ENCODE results near the gene ABR.

ABR gene

DNA sequence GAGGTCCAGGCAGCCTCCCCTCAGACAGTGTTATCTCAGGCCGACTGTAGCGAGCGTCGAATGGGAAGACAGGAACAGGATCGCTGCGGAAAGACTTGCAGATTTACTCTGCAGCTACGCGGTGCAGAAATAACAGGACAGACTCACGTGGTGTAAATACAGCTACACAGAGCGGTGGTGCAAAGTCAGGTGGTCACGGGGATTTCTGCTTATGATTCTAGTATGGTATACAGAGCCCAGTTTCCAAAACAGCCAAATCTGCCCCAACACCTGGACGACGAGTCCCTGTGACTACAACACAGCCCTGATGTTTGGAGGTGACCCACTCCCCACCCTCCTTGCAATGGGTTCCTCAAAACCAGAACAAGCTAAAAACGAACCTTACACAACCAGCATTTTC lies 40.6 kb upstream of the ABR start:
- H3K27me3 ChIP-seq (ENCODE audit: control insufficient read depth, insufficient read depth, low read length), result no peaks in the 10 kb centered on the region; the same call in 1 of the 2 replicates
- no peaks in the 10 kb centered on the region for H3K9me3 ChIP-seq (ENCODE audit: control insufficient read depth, insufficient read depth, low read length)
- no peak overlapping the region for H3K27ac ChIP-seq (ENCODE audit: low read depth, low read length)
- no peaks in the 10 kb centered on the region for H3K4me1 ChIP-seq (ENCODE audit: control insufficient read depth, insufficient read depth, low read length)
- H3K4me3 ChIP-seq (ENCODE audit: low read depth, low read length), result no peak overlapping the region
- no peak overlapping the region for H3K9ac ChIP-seq (ENCODE audit: low read depth, low read length)
- H3K36me3 ChIP-seq (ENCODE audit: control insufficient read depth, insufficient read depth, low read length), result no peaks in the 10 kb centered on the region

- H3K27ac ChIP-seq (ENCODE audit: low read depth, low read length), result no peak overlapping the region
- no peaks in the 10 kb centered on the region for H3K4me1 ChIP-seq (ENCODE audit: control insufficient read depth, insufficient read depth, low read length)
- no peak overlapping the region for H3K9ac ChIP-seq (ENCODE audit: low read depth, low read length)
- H3K27me3 ChIP-seq (ENCODE audit: control insufficient read depth, insufficient read depth, low read length), result no peaks in the 10 kb centered on the region
- no peaks in the 10 kb centered on the region for H3K36me3 ChIP-seq (ENCODE audit: control insufficient read depth, insufficient read depth, low read length)
- H3K9me3 ChIP-seq (ENCODE audit: control insufficient read depth, insufficient read depth, low read length), result no peaks in the 10 kb centered on the region
- H3K4me3 ChIP-seq (ENCODE audit: low read depth, low read length), result no peak overlapping the region
Observed at GRCh38 chr17:1217089-1217385, 37.3 kb upstream of the ABR start.

DNA sequence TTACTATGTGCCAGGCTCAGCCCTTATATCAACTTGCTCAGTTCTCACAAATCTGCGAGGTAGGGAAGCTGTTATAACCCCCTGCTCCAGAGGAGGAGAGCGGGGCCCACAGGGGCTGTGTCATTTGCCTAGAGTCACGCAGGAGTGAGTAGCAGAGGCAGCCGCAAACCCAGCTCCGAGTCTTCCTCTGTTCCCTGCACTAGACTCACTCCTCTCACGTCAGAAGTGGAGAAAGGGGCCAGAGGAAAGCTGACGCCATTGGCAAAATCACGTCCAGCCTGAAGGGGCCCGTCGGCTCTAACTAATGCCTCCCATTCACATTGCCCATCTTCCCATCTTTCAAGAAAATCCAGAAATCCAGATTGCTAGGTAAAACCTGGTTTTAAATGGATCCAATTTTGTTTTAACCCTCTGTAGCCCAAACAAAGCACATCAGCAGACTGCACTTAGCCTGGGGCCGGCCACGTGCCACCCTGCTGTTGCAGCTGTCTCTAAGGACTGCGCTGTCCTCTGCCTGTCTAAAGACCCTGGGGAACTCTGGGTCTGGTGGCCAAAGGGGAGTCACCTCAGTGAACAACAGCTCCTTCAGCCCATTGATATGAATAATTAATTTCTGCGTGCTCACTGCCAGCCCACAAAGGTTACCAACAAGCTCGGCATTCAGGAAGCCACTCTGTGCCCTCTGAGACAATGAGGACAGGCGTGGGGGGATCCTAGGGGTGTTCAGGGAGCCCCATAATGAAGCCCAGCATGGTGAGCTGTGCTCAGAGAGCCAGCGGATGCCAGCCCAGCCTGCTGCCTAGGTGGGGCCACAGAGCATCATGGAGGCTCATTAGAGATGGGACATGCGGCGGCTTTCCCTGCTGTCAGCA lies 36.7 kb upstream of the ABR start:
- no peak overlapping the region for H3K4me3 ChIP-seq (ENCODE audit: low read depth, low read length)
- no peak overlapping the region for H3K27ac ChIP-seq (ENCODE audit: low read depth, low read length)
- H3K4me1 ChIP-seq (ENCODE audit: control insufficient read depth, insufficient read depth, low read length), result no peaks in the 10 kb centered on the region
- H3K9ac ChIP-seq (ENCODE audit: low read depth, low read length), result no peak overlapping the region
- no peaks in the 10 kb centered on the region for H3K27me3 ChIP-seq (ENCODE audit: control insufficient read depth, insufficient read depth, low read length)
- H3K36me3 ChIP-seq (ENCODE audit: control insufficient read depth, insufficient read depth, low read length), result no peaks in the 10 kb centered on the region
- H3K9me3 ChIP-seq (ENCODE audit: control insufficient read depth, insufficient read depth, low read length), result no peaks in the 10 kb centered on the region

- H3K9ac ChIP-seq (ENCODE audit: low read depth, low read length), result no peak overlapping the region
- no peak overlapping the region for H3K4me3 ChIP-seq (ENCODE audit: low read depth, low read length)
- no peaks in the 10 kb centered on the region for H3K9me3 ChIP-seq (ENCODE audit: control insufficient read depth, insufficient read depth, low read length)
- H3K27ac ChIP-seq (ENCODE audit: low read depth, low read length), result no peak overlapping the region
- no peaks in the 10 kb centered on the region for H3K27me3 ChIP-seq (ENCODE audit: control insufficient read depth, insufficient read depth, low read length)
- H3K4me1 ChIP-seq (ENCODE audit: control insufficient read depth, insufficient read depth, low read length), result no peaks in the 10 kb centered on the region
- no peaks in the 10 kb centered on the region for H3K36me3 ChIP-seq (ENCODE audit: control insufficient read depth, insufficient read depth, low read length)
Observed at GRCh38 chr17:1212946-1213345, 33.2 kb upstream of the ABR start.

DNA sequence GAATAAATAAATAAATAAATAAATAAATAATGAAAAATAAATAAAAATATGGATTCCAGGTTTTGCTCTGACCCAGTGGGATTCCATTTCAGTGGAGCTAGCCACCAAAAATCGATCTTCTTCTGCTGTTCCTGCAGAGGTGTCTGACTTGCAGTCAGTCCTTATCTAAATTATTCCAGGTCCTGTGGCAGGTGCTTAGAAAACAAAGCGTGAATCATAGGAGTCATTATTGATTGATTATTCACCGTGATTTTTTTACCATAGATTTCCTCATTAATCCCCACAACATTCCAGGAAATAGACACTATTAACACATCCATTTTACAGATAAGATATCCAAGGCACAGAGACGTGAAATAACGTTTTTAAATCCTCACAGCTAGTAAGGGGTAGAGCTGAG lies 31.5 kb upstream of the ABR start:
- no peaks in the 10 kb centered on the region for H3K4me1 ChIP-seq (ENCODE audit: control insufficient read depth, insufficient read depth, low read length)
- no peak overlapping the region for H3K4me3 ChIP-seq (ENCODE audit: low read depth, low read length)
- no peaks in the 10 kb centered on the region for H3K9me3 ChIP-seq (ENCODE audit: control insufficient read depth, insufficient read depth, low read length)
- no peaks in the 10 kb centered on the region for H3K36me3 ChIP-seq (ENCODE audit: control insufficient read depth, insufficient read depth, low read length)
- no peaks in the 10 kb centered on the region for H3K27me3 ChIP-seq (ENCODE audit: control insufficient read depth, insufficient read depth, low read length)
- H3K27ac ChIP-seq (ENCODE audit: low read depth, low read length), result no peak overlapping the region
- no peak overlapping the region for H3K9ac ChIP-seq (ENCODE audit: low read depth, low read length)

DNA sequence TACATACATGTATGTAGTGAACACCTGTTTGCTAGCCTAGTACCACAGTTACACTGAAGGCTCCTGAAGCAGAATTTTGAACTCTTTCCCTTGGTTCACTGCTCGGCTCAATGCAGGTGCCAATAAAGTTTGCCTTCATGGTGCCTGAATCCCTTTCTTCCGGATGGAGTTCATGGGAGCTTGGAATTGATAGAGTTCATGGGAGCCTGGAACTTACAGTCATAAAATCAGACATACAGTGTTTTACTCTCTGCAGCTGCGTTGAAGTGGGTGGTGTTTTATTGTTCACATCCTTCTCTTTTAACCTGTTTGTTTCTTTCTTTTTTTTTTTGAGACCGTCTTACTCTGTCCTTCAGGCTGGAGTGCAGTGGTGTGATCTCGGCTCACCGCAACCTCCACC lies 29.2 kb upstream of the ABR start:
- Histone ChIP-seq H3K9me3 (ENCODE audit: control insufficient read depth, insufficient read depth, low read length) (no peaks in the 10 kb centered on the region), H3K4me3 (ENCODE audit: low read depth, low read length) (no peak overlapping the region), H3K9ac (ENCODE audit: low read depth, low read length) (no peak overlapping the region), H3K4me1 (ENCODE audit: control insufficient read depth, insufficient read depth, low read length) (no peaks in the 10 kb centered on the region), H3K27ac (ENCODE audit: low read depth, low read length) (no peak overlapping the region), H3K36me3 (ENCODE audit: control insufficient read depth, insufficient read depth, low read length) (no peaks in the 10 kb centered on the region), H3K27me3 (ENCODE audit: control insufficient read depth, insufficient read depth, low read length) (no peaks in the 10 kb centered on the region; the same call in 1 of the 2 replicates)

DNA sequence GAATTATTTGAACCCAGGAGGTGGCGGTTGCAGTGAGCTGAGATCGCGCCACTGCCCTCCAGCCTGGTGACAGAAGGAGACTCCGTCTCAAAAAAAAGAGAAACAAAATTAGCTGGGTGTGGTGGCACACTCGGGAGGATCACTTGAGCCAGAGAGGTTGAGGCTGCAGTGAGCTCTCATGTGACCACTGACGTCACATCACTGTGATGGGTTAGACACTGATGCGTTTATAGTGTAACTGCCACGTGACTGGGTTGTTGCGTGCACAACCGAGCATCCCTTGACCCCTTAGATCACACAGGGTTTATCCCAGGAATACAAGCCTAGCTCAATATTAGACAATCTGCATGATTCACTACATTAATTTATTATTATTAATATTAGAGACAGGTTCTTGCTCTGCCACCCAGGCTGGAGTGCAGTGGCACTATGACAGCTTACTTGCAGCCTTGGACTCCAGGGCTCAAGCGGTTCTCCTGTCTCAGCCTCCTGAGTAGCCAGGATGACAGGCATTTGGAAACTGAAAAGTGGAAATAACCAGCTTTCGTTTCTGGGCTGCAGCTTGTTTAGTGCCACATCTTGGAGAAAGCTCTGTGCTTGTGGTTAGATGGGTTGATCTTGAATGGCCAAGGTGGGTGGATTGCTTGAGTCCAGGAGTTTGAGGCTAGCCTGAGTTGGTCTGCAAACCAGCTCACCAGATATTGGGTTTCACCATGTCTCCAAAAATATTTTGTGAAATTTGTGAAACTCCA lies 26.4 kb upstream of the ABR start:
- no peak overlapping the region for H3K27ac ChIP-seq (ENCODE audit: low read depth, low read length)
- H3K27me3 ChIP-seq (ENCODE audit: control insufficient read depth, insufficient read depth, low read length), result no peaks in the 10 kb centered on the region; the same call in 1 of the 2 replicates
- no peaks in the 10 kb centered on the region for H3K9me3 ChIP-seq (ENCODE audit: control insufficient read depth, insufficient read depth, low read length)
- no peaks in the 10 kb centered on the region for H3K4me1 ChIP-seq (ENCODE audit: control insufficient read depth, insufficient read depth, low read length)
- H3K36me3 ChIP-seq (ENCODE audit: control insufficient read depth, insufficient read depth, low read length), result no peaks in the 10 kb centered on the region
- H3K4me3 ChIP-seq (ENCODE audit: low read depth, low read length), result no peak overlapping the region
- H3K9ac ChIP-seq (ENCODE audit: low read depth, low read length), result no peak overlapping the region

- Histone ChIP-seq H3K27me3 (ENCODE audit: control insufficient read depth, insufficient read depth, low read length) (no peaks in the 10 kb centered on the region; the same call in 1 of the 2 replicates), H3K9me3 (ENCODE audit: control insufficient read depth, insufficient read depth, low read length) (no peaks in the 10 kb centered on the region), H3K27ac (ENCODE audit: low read depth, low read length) (peak overlapping the region; percentile 33), H3K9ac (ENCODE audit: low read depth, low read length) (peak overlapping the region; percentile 67), H3K4me1 (ENCODE audit: control insufficient read depth, insufficient read depth, low read length) (no peaks in the 10 kb centered on the region), H3K4me3 (ENCODE audit: low read depth, low read length) (peak overlapping the region; percentile 67), H3K36me3 (ENCODE audit: control insufficient read depth, insufficient read depth, low read length) (no peaks in the 10 kb centered on the region)
Observed at GRCh38 chr17:1203967-1204291, 24.1 kb upstream of the ABR start.

- H3K9ac ChIP-seq (ENCODE audit: low read depth, low read length), result peak overlapping the region; percentile 67
- no peaks in the 10 kb centered on the region for H3K36me3 ChIP-seq (ENCODE audit: control insufficient read depth, insufficient read depth, low read length)
- H3K27me3 ChIP-seq (ENCODE audit: control insufficient read depth, insufficient read depth, low read length), result no peaks in the 10 kb centered on the region; the same call in 1 of the 2 replicates
- H3K27ac ChIP-seq (ENCODE audit: low read depth, low read length), result peak overlapping the region; percentile 33
- no peaks in the 10 kb centered on the region for H3K9me3 ChIP-seq (ENCODE audit: control insufficient read depth, insufficient read depth, low read length)
- no peaks in the 10 kb centered on the region for H3K4me1 ChIP-seq (ENCODE audit: control insufficient read depth, insufficient read depth, low read length)
- peak overlapping the region; percentile 67 for H3K4me3 ChIP-seq (ENCODE audit: low read depth, low read length)
Observed at GRCh38 chr17:1203111-1203966, 23.6 kb upstream of the ABR start.

DNA sequence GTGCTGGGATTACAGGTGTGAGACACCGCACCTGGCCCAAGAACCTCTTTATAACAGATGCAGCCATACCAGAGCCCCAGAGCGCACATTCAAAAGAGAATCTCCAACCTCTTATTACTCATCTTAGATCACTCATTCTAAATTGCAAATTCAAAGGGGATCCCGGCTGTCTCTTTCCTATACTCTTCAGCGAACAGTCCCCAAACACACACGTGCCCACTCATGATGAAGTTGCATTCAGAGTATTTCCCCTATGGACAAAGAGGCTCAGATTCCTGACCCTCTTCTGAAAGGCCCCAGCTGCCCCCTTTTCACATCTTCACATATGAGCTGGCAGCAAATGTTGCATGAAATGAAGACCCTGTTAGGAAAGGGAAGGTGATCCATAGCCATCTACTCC lies 22.5 kb upstream of the ABR start:
- no peak overlapping the region for H3K27ac ChIP-seq (ENCODE audit: low read depth, low read length)
- H3K4me3 ChIP-seq (ENCODE audit: low read depth, low read length), result no peak overlapping the region
- H3K27me3 ChIP-seq (ENCODE audit: control insufficient read depth, insufficient read depth, low read length), result no peaks in the 10 kb centered on the region; the same call in 1 of the 2 replicates

More for the DNA sequence above, 22.5 kb upstream of the ABR start:
- no peaks in the 10 kb centered on the region for H3K9me3 ChIP-seq (ENCODE audit: control insufficient read depth, insufficient read depth, low read length)
- H3K9ac ChIP-seq (ENCODE audit: low read depth, low read length), result no peak overlapping the region
- H3K36me3 ChIP-seq (ENCODE audit: control insufficient read depth, insufficient read depth, low read length), result no peaks in the 10 kb centered on the region
- H3K4me1 ChIP-seq (ENCODE audit: control insufficient read depth, insufficient read depth, low read length), result no peaks in the 10 kb centered on the region; the same call in 1 of the 2 replicates

Measured in HUES48 (cell line).